GM19395 (cell line): ENCODE results near the gene JADE1.
A peak's percentile ranks its signal among the peaks of the same experiment; 100 is the strongest.

ENCODE experiments used
- ATAC-seq: cut with Tn5 transposase; IDR thresholded peaks from one replicate; pipeline ENCODE4 v1.9.1; 2021; ENCODE audit warnings: mild to moderate bottlenecking, moderate library complexity; ENCODE audit not compliant: unreplicated experiment

The JADE1 gene

GRCh38 chr4:128810331-128810870, 901 bp downstream of the JADE1 start:
- no peak for ATAC-seq

- peak; percentile 58 for ATAC-seq
These were observed 1.5 kb downstream of the JADE1 start for GRCh38 chr4:128810871-128811570.

GRCh38 chr4:128811571-128812441, 2.3 kb downstream of the JADE1 start:
- ATAC-seq, result peak; percentile 57

- ATAC-seq, result peak; percentile 4
These were observed 3.1 kb downstream of the JADE1 start for GRCh38 chr4:128812442-128813235.

GRCh38 chr4:128813965-128814364, 4.5 kb downstream of the JADE1 start:
- ATAC-seq, result no peak

- no peak for ATAC-seq
These were observed 8.9 kb downstream of the JADE1 start for GRCh38 chr4:128818442-128818841.

- peak; percentile 36 for ATAC-seq
These were observed 9.7 kb downstream of the JADE1 start for GRCh38 chr4:128819082-128819742.

- no peak for ATAC-seq
These were observed 11.2 kb downstream of the JADE1 start for GRCh38 chr4:128820671-128821070.

GRCh38 chr4:128821151-128821550, 11.7 kb downstream of the JADE1 start:
- no peak for ATAC-seq

GRCh38 chr4:128823025-128823661, 13.6 kb downstream of the JADE1 start:
- no peak for ATAC-seq

- ATAC-seq, result no peak
These were observed 15.7 kb downstream of the JADE1 start for GRCh38 chr4:128825226-128825625.

GRCh38 chr4:128827296-128827695, 17.8 kb downstream of the JADE1 start:
- peak; percentile 34 for ATAC-seq

- no peak for ATAC-seq
These were observed 21.5 kb downstream of the JADE1 start for GRCh38 chr4:128830906-128831503.

GRCh38 chr4:128831531-128832242, 22.2 kb downstream of the JADE1 start:
- ATAC-seq, result peak; percentile 68

- ATAC-seq, result peak; percentile 32
These were observed 22.7 kb downstream of the JADE1 start for GRCh38 chr4:128832243-128832625.

- ATAC-seq, result no peak
These were observed 26.2 kb downstream of the JADE1 start for GRCh38 chr4:128835498-128836222.

GRCh38 chr4:128837198-128837597, 27.7 kb downstream of the JADE1 start:
- ATAC-seq, result no peak

GRCh38 chr4:128837679-128838078, 28.2 kb downstream of the JADE1 start:
- no peak for ATAC-seq
